Psoas muscle (tissue), 8 donors: Measurements from ENCODE around the gene PKD1. TPM values are rescaled to one million over a fixed set of nuclear protein-coding genes. Genes with fewer than 3 reads are reported as not detected.

Experiments
- ATAC-seq, 4 donors: fragments of 200-7000 bp; cut with Tn5 transposase; one replicate each; pipeline ENCODE4 v1.9.1; 2020; ENCODE audit warnings: moderate library complexity in 3 of 4, mild to moderate bottlenecking in 2 of 4
- DNase-seq, 2 donors: peaks; one replicate each; pipeline ENCODE4 v3.0.0-alpha.2; 2020
- H3K27ac ChIP-seq: fragments of 200-600 bp; one replicate; pipeline ENCODE4 v1.8.0; 2022
- H3K27me3 ChIP-seq, 3 donors: fragments of 200-600 bp in 1 of 3; one replicate each; pipeline versions ENCODE4 v1.6.1 to v1.8.0; 2013 to 2022; ENCODE audit warnings: low read length in 2 of 3, mild to moderate bottlenecking in 2 of 3, moderate library complexity in 1 of 3; ENCODE audit not compliant: insufficient read depth in 3 of 3
- H3K36me3 ChIP-seq, 2 donors: fragments of 200-600 bp in 1 of 2; one replicate each; pipeline versions ENCODE4 v1.6.1 to v1.8.0; 2013 to 2022; ENCODE audit warnings: low read depth in 1 of 2, mild to moderate bottlenecking in 1 of 2, moderate library complexity in 1 of 2; ENCODE audit not compliant: insufficient read depth in 1 of 2
- H3K4me1 ChIP-seq: fragments of 200-600 bp; one replicate; pipeline ENCODE4 v1.8.0; 2022
- H3K4me3 ChIP-seq: fragments of 200-600 bp; one replicate; pipeline ENCODE4 v1.8.0; 2022; ENCODE audit warnings: mild to moderate bottlenecking
- H3K9me3 ChIP-seq: fragments of 200-600 bp; one replicate; pipeline ENCODE4 v1.8.0; 2022
- WGBS, 3 donors: extraction: QIAGEN DNeasy Blood & Tissue Kit; methylation state at CpG; one replicate each; pipeline versions ENCODE4 v1.1.6 to v1.1.7; 2013; 5-methylcytosine and 5-hydroxymethylcytosine counted together
- intact Hi-C, 2 donors: fragments of 100-400 bp; cut with DNase I; formaldehyde crosslinking; loops; one replicate each; pipeline versions ENCODE4 v1.11.0 to v1.14.2; 2022
- polyA plus RNA-seq, 3 donors: library from polyadenylated mRNA; stranded (reverse); fragments of 200-250 nt; gene quantifications; one replicate each; pipeline ENCODE4 v1.2.3, GENCODE V29; 2013
- total RNA-seq, 4 donors: library from RNA; stranded (reverse); fragmentation: NEBNext Ultra II Directional in 2 of 4; extraction: Animal tissue kit (Norgen Biotek cat#: 25700) in 2 of 4; gene quantifications; one replicate each; pipeline versions ENCODE4 v1.2.1 to v1.2.4, GENCODE V29; 2021 to 2023
- TF ChIP-seq, protein P1 (sequence below): fragments of 200-600 bp; IDR thresholded peaks from one replicate; pipeline ENCODE4 v1.8.0; 2022; ENCODE audit warnings: antibody characterized with exemption
- donor health status: healthy with polysubstance abuse.
- donor health status: DM: no; HTN: no; CAD: no; lungs with moderate emphysema.
- donor health status: Bipolar disorder and iron deficiency.
- donor health status: healthy.
- donor health status: DM: yes; HTN: yes; CAD: no.
- donor health status: DM: no; HTN: no; CAD: no.
- donor health status: DM: no; HTN: no; CAD: no.
- donor health status: DM: yes; HTN: yes; CAD: no.

Gene PKD1
- total and polyA plus RNA-seq, 7 donors, result 33.9 to 123 (median 74.1) TPM

DNA sequence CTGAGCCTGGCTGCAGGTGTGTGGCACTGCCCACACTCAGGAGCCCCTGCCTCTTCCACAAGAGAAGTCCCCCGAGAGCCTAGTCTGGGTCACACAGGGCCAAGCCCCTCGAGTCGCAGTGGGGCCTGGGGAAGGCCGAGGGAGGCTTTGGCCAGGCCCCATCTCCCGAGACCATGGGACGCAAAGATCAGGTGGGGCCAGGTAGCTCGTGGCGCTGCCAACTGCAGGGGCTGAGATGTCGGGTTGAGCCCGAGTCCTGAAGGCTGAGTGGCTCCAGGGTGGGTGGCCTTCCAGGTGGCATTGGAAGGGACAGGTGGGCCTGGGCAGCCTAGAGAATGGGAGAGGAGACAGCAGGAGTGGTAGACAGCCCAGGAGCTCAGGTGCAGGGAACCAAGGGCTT lies 26.2 kb upstream of the PKD1 start:
- peaks cover 29% of the 10 kb centered on the region for H3K4me1 ChIP-seq
- TF ChIP-seq, protein P1, sequence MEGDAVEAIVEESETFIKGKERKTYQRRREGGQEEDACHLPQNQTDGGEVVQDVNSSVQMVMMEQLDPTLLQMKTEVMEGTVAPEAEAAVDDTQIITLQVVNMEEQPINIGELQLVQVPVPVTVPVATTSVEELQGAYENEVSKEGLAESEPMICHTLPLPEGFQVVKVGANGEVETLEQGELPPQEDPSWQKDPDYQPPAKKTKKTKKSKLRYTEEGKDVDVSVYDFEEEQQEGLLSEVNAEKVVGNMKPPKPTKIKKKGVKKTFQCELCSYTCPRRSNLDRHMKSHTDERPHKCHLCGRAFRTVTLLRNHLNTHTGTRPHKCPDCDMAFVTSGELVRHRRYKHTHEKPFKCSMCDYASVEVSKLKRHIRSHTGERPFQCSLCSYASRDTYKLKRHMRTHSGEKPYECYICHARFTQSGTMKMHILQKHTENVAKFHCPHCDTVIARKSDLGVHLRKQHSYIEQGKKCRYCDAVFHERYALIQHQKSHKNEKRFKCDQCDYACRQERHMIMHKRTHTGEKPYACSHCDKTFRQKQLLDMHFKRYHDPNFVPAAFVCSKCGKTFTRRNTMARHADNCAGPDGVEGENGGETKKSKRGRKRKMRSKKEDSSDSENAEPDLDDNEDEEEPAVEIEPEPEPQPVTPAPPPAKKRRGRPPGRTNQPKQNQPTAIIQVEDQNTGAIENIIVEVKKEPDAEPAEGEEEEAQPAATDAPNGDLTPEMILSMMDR, result no peak
- no peaks in the 10 kb centered on the region for H3K9me3 ChIP-seq
- H3K27me3 ChIP-seq, result no peaks in the 10 kb centered on the region
- H3K4me3 ChIP-seq, result no peak overlapping the region
- H3K36me3 ChIP-seq, result peaks cover 0 to 12% of the 10 kb centered on the region in 2 donors
- H3K27ac ChIP-seq, result no peak overlapping the region
- WGBS, 3 donors, result 84 to 90% (median 89%) methylated on average over 10 of the region's 10 CpGs
- no peak for DNase-seq
- ATAC-seq, result no peak
- intact Hi-C loops, result no loop called here

DNA sequence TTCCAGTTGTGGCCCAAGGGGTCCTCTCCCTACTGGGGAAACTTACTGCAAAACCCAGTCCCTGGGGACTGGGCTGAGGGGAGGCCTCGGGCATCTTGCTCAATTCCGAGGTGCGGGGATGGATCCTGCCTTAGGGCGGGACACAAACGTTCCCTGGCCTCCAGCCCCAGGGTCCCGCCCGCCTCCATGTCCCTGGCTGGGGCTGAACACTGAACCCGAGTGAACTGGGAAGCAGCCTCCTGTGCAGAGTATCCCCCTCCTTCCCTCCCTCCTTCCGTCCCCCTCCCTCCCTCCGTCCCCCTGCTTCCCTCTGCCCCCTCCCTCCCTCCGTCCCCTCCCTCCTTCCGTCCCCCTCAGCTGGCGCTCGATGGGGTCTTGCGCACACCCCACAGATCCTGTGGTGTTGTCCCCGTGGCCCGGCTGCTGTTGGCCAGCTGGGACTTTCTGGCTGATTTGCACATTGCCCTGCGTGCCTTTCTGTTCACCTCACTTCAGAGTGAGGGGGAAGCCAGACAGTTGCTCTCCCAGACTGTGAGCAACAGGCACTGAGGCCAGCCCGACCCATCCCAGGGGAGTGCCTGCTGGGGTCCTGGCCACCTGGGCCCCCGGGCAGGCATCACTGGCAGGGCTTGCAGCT lies 25.3 kb upstream of the PKD1 start:
- Histone ChIP-seq H3K36me3 (peaks cover 0 to 3% of the 10 kb centered on the region in 2 donors), H3K27ac (no peak overlapping the region), H3K4me3 (no peak overlapping the region), H3K9me3 (no peaks in the 10 kb centered on the region), H3K4me1 (peaks cover 37% of the 10 kb centered on the region), H3K27me3 (no peaks in the 10 kb centered on the region)
- WGBS, 3 donors, result 54 to 56% (median 56%) methylated on average over 14 to 20 of the region's 20 CpGs
- peak; percentile 7 to 58 (median 38) for ATAC-seq
- intact Hi-C loops, result no loop called here
- TF ChIP-seq, protein P1, result no peak
- DNase-seq, result peak; percentile 80 to 89

DNA sequence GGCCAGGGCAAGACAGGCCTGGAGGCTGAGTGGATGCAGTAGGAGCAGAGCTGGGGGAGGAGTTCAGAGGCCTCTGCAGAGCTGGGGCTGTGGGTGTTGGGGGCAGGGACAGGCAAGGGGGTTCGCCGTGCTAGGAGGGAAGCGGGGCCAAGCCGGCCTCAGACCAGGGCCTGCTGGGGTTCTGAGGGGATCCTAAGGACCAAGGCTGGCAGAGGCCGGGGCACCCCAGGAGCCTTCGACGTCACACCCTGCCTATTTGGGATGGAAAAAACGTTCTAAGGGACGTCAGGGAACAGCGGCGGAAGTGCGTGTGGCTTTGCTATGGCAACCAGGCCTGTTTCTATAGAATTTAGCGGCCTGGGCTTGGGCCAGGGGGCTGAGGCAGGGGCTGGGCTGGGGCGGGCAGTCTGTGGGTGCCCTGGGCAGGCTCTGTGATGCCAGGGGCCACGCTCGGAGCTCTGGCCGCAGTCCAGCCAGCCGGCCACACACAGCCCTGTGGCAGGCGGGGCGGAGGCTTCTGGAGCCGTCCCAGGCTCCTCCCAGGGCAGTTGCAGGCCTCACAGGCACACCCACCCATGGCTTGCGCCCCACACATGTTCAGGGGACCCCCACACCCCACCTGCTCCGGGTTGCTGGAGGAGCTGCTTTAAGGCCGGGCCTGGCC lies 23.6 kb upstream of the PKD1 start:
- ATAC-seq, result no peak
- Histone ChIP-seq H3K27ac (peak overlapping the region; percentile 23), H3K4me3 (no peak overlapping the region)

DNA sequence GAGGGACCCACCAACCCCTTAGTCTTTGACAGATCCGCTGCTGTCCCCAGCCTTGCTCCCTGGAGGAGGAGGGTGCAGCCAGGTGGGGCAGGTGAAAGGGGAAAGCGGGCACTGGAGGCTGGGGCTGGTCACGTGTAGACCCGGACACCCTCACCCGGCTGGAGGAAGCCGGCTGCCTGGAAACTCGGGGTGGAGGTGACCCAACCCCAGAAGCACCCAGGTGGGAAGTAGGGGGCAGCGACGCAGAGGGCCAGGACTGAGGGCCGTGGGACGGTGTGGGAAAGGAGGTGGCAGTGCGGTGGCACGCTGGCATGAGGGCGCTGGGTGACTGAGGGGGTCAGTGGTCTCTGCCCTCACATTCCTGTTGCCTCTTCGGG lies 22.6 kb upstream of the PKD1 start:
- intact Hi-C loops, result loop anchor here in 1 of 2 donors (5.0 kb wide), 3 partner anchors 49 to 329 kb away; partner anchors contain the start of genes ECI1 and MLST8
- Histone ChIP-seq H3K4me1 (peaks cover 46% of the 10 kb centered on the region), H3K27ac (no peak overlapping the region), H3K9me3 (no peaks in the 10 kb centered on the region), H3K4me3 (peak overlapping the region; percentile 80), H3K36me3 (peaks cover 0 to 11% of the 10 kb centered on the region in 2 donors), H3K27me3 (no peaks in the 10 kb centered on the region)
- TF ChIP-seq, protein P1, result no peak
- WGBS, 3 donors, result 85 to 88% (median 87%) methylated on average over 14 to 15 of the region's 15 CpGs
- DNase-seq (no peak), ATAC-seq (no peak)

More for the DNA sequence above, 23.6 kb upstream of the PKD1 start:
- H3K9me3 ChIP-seq, result no peaks in the 10 kb centered on the region
- H3K36me3 ChIP-seq, result peaks cover 0 to 2% of the 10 kb centered on the region in 2 donors
- H3K27me3 ChIP-seq, result no peaks in the 10 kb centered on the region
- intact Hi-C loops, result loop anchor here in 1 of 2 donors (5.0 kb wide), 3 partner anchors 48 to 328 kb away; partner anchors contain the start of genes ECI1 and MLST8
- 49 to 62% (median 57%) methylated on average over 21 to 24 of the region's 24 CpGs for WGBS, 3 donors
- peaks cover 39% of the 10 kb centered on the region for H3K4me1 ChIP-seq
- TF ChIP-seq, protein P1, result no peak
- DNase-seq, result peak; percentile 50 to 75
